ENCODE results near the gene CEP19.

GRCh38 chr3:196666001-196666867 lies 45.8 kb downstream of the CEP19 start:
- TF ChIP-seq PATZ1 (CRISPR knock-in tag; IDR thresholded peaks at IDR 0.05; ENCODE audit: borderline replicate concordance) (no peak), CREB5 (CRISPR knock-in tag; IDR thresholded peaks at IDR 0.05; ENCODE audit: low read depth) (no peak), ZFP3 (CRISPR knock-in tag; IDR thresholded peaks at IDR 0.05) (no peak), POU6F1 (CRISPR knock-in tag; IDR thresholded peaks at IDR 0.05; ENCODE audit: borderline replicate concordance, low read depth) (no peak), CSDC2 (CRISPR knock-in tag; IDR thresholded peaks at IDR 0.05) (no peak), ISL1 (CRISPR knock-in tag; IDR thresholded peaks at IDR 0.05) (peak; percentile 40; the same call in 1 of the 2 replicates), CSRNP3 (CRISPR knock-in tag; IDR thresholded peaks at IDR 0.05) (no peak), BACH2 (CRISPR knock-in tag; IDR thresholded peaks at IDR 0.05; ENCODE audit: borderline replicate concordance) (no peak), TSHZ2 (CRISPR knock-in tag; IDR thresholded peaks at IDR 0.05) (no peak), RARB (CRISPR knock-in tag; IDR thresholded peaks at IDR 0.05) (no peak)
